Breast epithelium (tissue), 4 donors: Measurements from ENCODE around the gene DHX35. TPM values are rescaled to one million over a fixed set of nuclear protein-coding genes. Genes with fewer than 3 reads are reported as not detected.

Experiments used
- DNase-seq, 2 donors: peaks; one replicate each; pipeline ENCODE4 v3.0.0-alpha.2; 2019; ENCODE audit warnings: low spot score in 2 of 2
- H3K27ac ChIP-seq, 2 donors: fragments of 200-600 bp; sonication (generic) in 1 of 2; one replicate each; pipeline ENCODE4 v1.5.1; 2016 to 2019; ENCODE audit warnings: mild to moderate bottlenecking in 1 of 2
- H3K27me3 ChIP-seq, 2 donors: fragments of 200-600 bp; sonication (generic) in 1 of 2; one replicate each; pipeline versions ENCODE4 v1.5.1 to v1.6.0; 2017 to 2019; ENCODE audit warnings: control low read depth in 1 of 2, mild to moderate bottlenecking in 1 of 2
- H3K36me3 ChIP-seq: fragments of 200-600 bp; one replicate; pipeline ENCODE4 v1.5.1; 2019
- H3K4me1 ChIP-seq, 2 donors: fragments of 200-600 bp; sonication (generic); one replicate each; pipeline ENCODE4 v1.5.1; 2016 to 2019; ENCODE audit warnings: control low read depth in 1 of 2
- H3K4me3 ChIP-seq, 3 donors: fragments of 200-600 bp; sonication (generic); 1 replicate in 2 of 3; 2 replicates in 1 of 3; pipeline ENCODE4 v1.5.1; 2016 to 2019; ENCODE audit warnings: mild to moderate bottlenecking in 3 of 3, moderate library complexity in 2 of 3
- H3K9me3 ChIP-seq, 2 donors: fragments of 200-600 bp; sonication (generic) in 1 of 2; one replicate each; pipeline ENCODE4 v1.5.1; 2016 to 2019; ENCODE audit warnings: control low read depth in 1 of 2
- POLR2A ChIP-seq: fragments of 450-650 bp; IDR thresholded peaks from one replicate; pipeline ENCODE4 v1.6.1; 2016; ENCODE audit warnings: antibody characterized with exemption, mild to moderate bottlenecking, moderate library complexity
- POLR2AphosphoS5 ChIP-seq, 3 donors: sonication (generic); formaldehyde crosslinking; IDR thresholded peaks; one replicate each; pipeline ENCODE4 v1.6.1; 2017; ENCODE audit warnings: antibody characterized with exemption in 3 of 3
- intact Hi-C: fragments of 100-400 bp; cut with DNase I; formaldehyde crosslinking; loops from one replicate; pipeline ENCODE4 v1.15.1; 2023; ENCODE audit warnings: low total_unique reads
- total RNA-seq, 3 donors: library from RNA; depleted of rRNA; stranded (reverse); fragments of >200 nt; gene quantifications; one replicate each; pipeline ENCODE4 v1.1.0, GENCODE V29; 2016
- TF ChIP-seq, protein P1 (sequence below), 3 donors: fragments of 450-650 bp; IDR thresholded peaks; one replicate each; pipeline ENCODE4 v1.5.1; 2016 to 2017; ENCODE audit warnings: antibody characterized with exemption in 3 of 3, mild to moderate bottlenecking in 3 of 3, moderate library complexity in 3 of 3

Gene DHX35
- total RNA-seq, 3 donors from 2014 or later: 11.0 to 20.3 (median 20.1) TPM

DNA sequence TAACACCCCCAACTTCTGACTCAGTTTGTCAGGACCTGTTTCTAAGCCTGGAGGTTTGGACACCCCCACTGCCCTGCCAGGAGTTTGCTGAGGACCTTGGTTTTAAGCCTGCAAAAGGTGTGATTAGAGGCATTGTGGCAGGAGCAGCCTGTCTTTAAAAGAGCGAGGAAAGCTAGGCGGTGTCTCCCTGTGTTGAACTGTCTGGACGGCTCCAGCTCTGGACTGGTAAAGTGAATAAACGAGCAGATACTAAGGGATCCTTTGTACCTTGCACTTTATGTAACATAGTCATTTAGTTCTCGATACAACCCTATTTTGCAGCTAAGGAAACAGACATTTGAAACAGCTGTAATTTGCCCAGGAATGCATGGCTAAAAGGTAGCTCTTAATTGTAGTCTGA lies 21.5 kb upstream of the DHX35 start:
- Histone ChIP-seq H3K36me3 (no peaks in the 10 kb centered on the region), H3K4me1 (no peaks in the 10 kb centered on the region), H3K27ac (no peak overlapping the region), H3K9me3 (no peaks in the 10 kb centered on the region), H3K4me3 (no peak overlapping the region), H3K27me3 (no peaks in the 10 kb centered on the region)
- intact Hi-C loops: no loop called here
- no peak for DNase-seq
- TF ChIP-seq POLR2A (no peak), POLR2AphosphoS5 (IDR thresholded peaks at IDR 0.05) (no peak)
- TF ChIP-seq, protein P1, sequence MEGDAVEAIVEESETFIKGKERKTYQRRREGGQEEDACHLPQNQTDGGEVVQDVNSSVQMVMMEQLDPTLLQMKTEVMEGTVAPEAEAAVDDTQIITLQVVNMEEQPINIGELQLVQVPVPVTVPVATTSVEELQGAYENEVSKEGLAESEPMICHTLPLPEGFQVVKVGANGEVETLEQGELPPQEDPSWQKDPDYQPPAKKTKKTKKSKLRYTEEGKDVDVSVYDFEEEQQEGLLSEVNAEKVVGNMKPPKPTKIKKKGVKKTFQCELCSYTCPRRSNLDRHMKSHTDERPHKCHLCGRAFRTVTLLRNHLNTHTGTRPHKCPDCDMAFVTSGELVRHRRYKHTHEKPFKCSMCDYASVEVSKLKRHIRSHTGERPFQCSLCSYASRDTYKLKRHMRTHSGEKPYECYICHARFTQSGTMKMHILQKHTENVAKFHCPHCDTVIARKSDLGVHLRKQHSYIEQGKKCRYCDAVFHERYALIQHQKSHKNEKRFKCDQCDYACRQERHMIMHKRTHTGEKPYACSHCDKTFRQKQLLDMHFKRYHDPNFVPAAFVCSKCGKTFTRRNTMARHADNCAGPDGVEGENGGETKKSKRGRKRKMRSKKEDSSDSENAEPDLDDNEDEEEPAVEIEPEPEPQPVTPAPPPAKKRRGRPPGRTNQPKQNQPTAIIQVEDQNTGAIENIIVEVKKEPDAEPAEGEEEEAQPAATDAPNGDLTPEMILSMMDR (IDR thresholded peaks at IDR 0.05): no peak

DNA sequence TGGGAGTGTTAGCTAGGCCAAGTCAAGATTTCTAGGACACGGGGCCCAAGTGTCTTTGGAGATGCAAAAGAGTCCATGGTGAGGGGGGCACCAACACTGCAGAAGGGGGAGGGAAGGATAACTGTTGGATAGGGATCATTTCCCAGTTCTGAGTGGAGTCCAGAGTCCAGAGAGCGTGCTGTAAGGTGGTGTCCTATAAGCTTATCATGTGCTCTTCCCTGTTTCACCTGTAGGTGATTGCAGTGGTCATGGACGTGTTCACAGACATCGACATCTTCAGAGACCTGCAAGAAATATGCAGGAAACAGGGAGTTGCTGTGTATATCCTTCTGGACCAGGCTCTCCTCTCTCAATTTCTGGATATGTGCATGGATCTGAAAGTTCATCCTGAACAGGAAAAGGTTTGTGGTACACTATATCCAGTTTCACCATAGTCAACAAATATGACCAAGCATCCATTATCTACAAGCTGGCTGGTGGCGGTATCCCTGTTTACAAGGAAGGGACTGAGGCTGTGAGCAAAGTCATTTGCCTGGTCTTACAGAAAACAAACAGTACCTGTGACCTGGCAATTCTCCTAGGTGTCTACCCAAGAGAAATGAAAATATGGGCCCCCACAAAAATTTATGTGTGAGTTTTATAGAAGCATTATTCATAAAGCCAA lies 20.3 kb upstream of the DHX35 start:
- no peaks in the 10 kb centered on the region for H3K9me3 ChIP-seq
- H3K27ac ChIP-seq: no peak overlapping the region
- intact Hi-C loops: no loop called here
- no peak for DNase-seq
- no peaks in the 10 kb centered on the region for H3K27me3 ChIP-seq
- H3K36me3 ChIP-seq: no peaks in the 10 kb centered on the region
- H3K4me1 ChIP-seq: no peaks in the 10 kb centered on the region
- TF ChIP-seq, protein P1 (IDR thresholded peaks at IDR 0.05): no peak
- no peak overlapping the region for H3K4me3 ChIP-seq

DNA sequence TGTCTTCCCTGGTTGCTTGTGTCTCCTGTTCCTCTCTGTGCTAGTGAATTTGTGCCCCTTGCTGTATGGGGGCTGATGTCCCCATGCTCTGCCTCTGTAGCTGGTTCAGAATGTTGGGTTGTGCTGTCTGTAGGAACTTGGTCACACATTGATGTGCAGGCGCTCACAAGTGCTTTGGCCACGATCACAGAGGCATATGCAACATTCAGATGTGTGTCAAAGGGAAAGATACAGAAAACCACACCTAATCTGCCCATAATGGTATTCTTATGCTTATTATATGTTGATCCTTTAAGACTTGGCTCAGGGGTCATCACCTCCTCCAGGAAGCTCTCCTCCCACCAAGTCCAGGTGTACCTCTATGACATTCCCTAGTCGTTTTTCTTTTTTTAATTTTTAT lies 17.1 kb upstream of the DHX35 start:
- Histone ChIP-seq H3K27ac (no peak overlapping the region), H3K4me3 (no peak overlapping the region), H3K36me3 (no peaks in the 10 kb centered on the region), H3K9me3 (no peaks in the 10 kb centered on the region), H3K4me1 (no peaks in the 10 kb centered on the region), H3K27me3 (no peaks in the 10 kb centered on the region)
- DNase-seq: no peak
- no peak for TF ChIP-seq POLR2AphosphoS5 (IDR thresholded peaks at IDR 0.05)
- intact Hi-C loops: no loop called here

DNA sequence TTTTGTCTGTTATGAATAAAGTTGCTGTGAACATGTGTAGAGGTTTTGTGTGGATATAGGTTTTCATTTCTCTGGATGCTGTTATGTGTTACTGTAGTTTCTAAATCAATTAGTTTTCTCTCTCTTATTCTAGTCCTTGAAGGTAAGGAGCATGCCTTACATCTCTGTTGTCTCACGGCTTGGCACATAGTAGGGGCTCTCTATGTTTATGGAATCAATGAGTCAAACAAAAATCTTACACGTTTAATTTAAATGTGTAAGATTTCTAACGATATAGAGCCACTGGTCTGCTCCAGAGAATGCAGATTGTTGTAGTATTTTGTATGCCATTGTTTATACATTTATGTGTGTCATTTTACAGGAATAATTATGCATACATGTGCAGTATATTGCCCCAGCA lies 15.3 kb upstream of the DHX35 start:
- no peaks in the 10 kb centered on the region for H3K36me3 ChIP-seq
- intact Hi-C loops: no loop called here
- no peak overlapping the region for H3K27ac ChIP-seq
- H3K4me3 ChIP-seq: no peak overlapping the region
- no peaks in the 10 kb centered on the region for H3K27me3 ChIP-seq
- no peak for DNase-seq
- no peaks in the 10 kb centered on the region for H3K4me1 ChIP-seq
- TF ChIP-seq POLR2A (no peak), POLR2AphosphoS5 (IDR thresholded peaks at IDR 0.05) (no peak)
- TF ChIP-seq, protein P1 (IDR thresholded peaks at IDR 0.05): no peak
- no peaks in the 10 kb centered on the region for H3K9me3 ChIP-seq

DNA sequence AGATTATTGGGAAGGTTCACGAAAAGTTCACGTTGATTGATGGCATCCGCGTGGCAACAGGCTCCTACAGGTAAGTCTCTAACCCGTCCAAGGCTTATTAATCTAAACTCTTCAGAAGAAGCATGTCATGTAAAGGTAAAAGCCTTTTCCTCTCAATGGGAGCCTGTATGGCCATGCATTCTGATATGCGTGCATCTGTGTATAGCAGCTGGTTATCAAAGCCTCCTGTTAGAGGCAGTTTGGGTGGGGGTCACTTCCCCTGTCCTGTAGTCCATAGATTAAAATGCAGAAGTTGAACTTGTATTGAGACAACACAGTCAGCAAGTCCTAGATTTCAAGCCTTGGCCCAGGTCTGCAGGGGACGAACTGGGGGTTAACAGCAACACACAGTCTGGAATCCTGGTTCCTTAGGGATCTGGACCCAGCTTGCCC lies 14.2 kb upstream of the DHX35 start:
- H3K4me3 ChIP-seq: no peak overlapping the region
- DNase-seq: no peak
- H3K27ac ChIP-seq: no peak overlapping the region
- H3K36me3 ChIP-seq: no peaks in the 10 kb centered on the region
- intact Hi-C loops: no loop called here
- H3K9me3 ChIP-seq: no peaks in the 10 kb centered on the region
- H3K4me1 ChIP-seq: no peaks in the 10 kb centered on the region
- H3K27me3 ChIP-seq: no peaks in the 10 kb centered on the region
- no peak for TF ChIP-seq POLR2AphosphoS5 (IDR thresholded peaks at IDR 0.05)
- TF ChIP-seq, protein P1 (IDR thresholded peaks at IDR 0.05): no peak
- TF ChIP-seq POLR2A: no peak

DNA sequence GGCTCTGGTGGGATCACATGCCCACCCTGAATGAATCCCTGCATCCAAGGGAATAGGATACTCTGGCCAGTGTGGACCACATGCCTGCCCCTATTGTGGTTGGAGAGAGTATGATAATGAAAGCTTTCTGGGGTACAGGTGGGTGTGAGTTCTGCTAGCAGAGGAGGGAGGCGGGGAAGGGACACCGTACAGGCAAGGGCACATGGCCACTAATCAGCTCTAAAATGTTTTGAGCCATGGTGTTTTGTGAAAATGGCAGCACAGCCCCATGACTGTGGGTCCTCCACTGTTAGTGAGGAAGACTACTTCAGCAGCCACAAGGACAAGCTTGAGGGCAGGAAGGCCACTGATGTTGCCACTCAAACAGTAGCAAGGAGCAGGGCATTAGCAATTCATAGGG lies 11.9 kb upstream of the DHX35 start:
- no peak for DNase-seq
- intact Hi-C loops: no loop called here
- Histone ChIP-seq H3K27me3 (no peaks in the 10 kb centered on the region), H3K36me3 (no peaks in the 10 kb centered on the region), H3K27ac (no peak overlapping the region), H3K9me3 (no peaks in the 10 kb centered on the region), H3K4me1 (no peaks in the 10 kb centered on the region), H3K4me3 (no peak overlapping the region)
- TF ChIP-seq, protein P1 (IDR thresholded peaks at IDR 0.05): no peak
- TF ChIP-seq POLR2A (no peak), POLR2AphosphoS5 (IDR thresholded peaks at IDR 0.05) (no peak)
